HG03060 (cell line): ENCODE results near the gene MTG2.
"Not testable (repeated sequence)": the region's sequence is repeated elsewhere in the genome, so short reads cannot be mapped to it uniquely, and the experiment has no call there.

ENCODE experiments used
- ATAC-seq: cut with Tn5 transposase; IDR thresholded peaks from one replicate; pipeline ENCODE4 v1.9.1; 2021; ENCODE audit warnings: low read depth, moderate number of reproducible peaks; ENCODE audit not compliant: unreplicated experiment

Gene MTG2

GRCh38 chr20:62143957-62144825 is 38.6 kb upstream of the MTG2 start:
- no peak for ATAC-seq

DNA sequence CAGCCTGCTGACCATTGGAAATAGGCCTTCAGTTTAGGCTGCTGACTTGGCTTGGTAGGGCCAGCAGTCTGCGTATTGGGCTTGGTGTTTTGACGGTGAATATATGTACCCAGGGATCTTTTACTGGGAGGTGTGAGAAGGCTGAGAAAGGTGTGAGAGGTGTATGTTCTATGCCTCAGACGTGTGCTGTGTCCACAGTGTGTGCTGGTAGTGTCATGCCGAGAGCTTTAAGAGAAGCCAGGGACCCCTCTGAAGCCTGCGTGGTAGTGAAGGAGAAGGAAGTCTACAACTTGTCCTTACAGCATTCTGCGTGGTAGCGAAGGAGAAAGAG is 37.2 kb upstream of the MTG2 start:
- ATAC-seq, result no peak

- no peak for ATAC-seq
Observed at GRCh38 chr20:62146019-62146755, 36.6 kb upstream of the MTG2 start.

DNA sequence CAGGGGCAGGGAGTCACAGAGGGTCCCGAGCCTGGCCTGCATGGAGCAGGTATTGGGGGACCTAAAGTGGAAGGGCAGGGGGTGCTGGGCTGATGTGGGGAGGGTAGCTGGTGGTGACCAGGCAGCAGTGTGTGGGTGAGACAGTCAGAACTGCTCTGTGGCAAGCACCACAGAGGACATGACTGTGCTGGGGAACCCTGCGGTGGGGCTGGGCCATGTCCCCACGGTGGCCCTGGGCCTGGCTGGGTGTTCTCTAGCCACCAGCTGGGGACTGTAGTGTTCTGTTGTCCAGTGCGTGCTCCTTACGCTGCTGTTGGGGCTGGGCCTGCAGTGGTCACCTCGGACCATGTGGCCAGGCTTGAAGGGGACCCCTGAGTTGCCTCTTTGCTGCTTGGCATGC is 35.7 kb upstream of the MTG2 start:
- ATAC-seq, result no peak

DNA sequence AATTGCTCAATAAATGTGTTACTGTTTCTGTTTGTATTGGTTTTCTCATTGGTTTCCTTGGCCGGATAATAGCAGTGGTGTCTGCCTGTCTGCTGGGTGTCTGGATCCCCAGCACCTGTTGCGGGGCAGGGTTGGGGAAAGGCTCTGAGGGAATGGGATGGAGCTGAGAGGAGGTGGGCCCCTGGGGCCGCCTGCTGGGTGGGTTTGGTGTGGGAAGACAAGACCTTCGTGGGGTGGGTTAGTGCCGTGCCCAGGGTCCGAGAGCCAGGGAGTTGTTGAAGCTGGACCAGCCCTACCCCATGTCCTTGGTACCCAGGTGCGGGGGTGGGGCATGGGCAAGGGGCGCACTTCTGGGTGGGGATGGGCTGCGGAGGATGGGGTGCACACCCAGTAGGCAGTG is 35.3 kb upstream of the MTG2 start:
- ATAC-seq, result no peak

- ATAC-seq, result not testable (repeated sequence)
Observed at GRCh38 chr20:62148383-62148782, 34.4 kb upstream of the MTG2 start.

DNA sequence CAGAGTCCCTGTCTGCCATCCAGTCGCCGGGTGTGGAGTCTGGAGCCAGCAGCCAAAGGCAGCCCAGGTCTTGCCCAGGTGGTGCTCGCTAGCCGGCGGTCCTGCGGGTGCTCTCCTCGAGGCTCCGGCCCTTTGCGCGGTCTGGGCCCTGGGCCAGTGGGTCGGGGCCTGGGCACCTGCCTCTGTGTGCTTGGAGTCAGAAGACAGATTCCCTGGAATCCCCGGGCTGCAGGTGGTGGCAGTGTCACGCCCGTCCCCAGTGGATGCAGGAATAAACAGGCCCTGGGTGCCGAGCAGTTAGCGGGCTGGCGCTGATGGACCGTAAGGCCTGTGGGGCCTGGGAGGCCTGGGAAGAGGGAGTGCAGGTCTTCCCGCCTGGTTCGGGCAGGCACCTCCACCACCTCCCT is 33.9 kb upstream of the MTG2 start:
- no peak for ATAC-seq

DNA sequence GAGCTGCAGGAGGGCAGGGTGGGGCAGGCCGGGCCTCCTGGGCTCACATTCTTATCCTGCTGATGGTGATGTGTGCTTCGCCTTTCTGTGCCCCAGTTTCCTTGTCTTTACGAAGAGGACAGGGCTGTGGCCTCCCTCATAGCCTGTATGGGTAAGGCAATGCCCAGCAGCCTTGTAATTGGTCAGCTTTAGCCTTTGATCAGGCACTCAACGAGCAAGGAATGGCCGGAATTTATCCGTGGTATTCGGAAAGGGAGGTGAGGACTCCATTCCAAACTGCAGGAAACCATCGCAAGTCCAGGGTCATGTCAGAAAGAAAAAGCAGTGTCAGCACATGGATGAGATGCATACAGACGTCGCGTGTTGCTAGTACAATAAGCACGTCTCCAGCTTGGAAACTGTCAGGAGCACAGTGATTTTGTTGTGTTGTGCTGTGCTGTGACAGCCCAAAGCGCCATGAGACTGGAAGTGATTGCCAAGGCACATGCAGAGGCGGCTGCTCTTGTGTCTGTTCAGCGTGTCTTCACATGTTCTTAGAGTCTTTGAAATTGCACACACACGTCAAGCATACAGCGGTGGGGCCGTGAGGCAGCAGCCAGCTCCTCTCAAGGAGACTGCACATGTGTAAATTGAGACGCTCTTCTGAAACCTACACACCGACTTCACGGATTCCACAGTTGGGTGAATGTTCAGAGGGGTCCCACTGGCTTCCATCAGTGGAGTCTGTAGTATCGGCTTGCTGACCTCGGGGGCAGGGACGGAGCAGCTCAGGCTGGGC is 33.1 kb upstream of the MTG2 start:
- ATAC-seq, result no peak

DNA sequence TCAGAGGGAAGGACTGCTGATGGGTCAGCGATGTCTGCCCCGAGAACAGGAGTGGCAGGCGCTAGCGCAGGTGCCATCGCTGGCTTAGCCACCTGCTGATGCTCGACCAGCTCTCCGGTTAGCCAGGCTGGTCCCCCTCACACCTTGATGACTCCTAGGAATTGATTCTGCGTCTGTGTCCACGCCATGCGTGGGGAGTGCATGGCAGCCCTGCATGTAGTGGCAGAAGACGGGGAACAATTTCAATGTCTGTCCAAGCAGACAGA is 32.6 kb upstream of the MTG2 start:
- ATAC-seq, result no peak

DNA sequence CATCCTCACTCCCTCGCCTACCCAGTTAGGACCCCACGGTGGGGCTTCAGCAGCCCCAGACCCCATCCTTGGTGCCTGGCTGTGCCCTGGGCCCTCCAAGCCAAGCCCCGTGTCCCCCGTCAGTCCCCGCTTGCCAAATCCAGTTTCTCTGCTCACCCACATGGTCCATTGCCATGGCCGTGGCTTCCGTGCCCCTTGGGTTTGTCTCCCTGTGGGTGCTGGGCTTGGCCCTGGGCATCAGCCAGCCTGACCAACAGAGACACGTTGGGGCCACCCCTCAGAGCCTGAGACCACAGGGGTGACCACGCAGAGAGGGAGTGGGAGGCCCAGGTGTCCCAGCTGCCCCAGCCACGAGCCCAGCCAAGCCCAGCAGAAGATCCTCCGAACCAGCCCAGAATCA is 31.6 kb upstream of the MTG2 start:
- no peak for ATAC-seq

DNA sequence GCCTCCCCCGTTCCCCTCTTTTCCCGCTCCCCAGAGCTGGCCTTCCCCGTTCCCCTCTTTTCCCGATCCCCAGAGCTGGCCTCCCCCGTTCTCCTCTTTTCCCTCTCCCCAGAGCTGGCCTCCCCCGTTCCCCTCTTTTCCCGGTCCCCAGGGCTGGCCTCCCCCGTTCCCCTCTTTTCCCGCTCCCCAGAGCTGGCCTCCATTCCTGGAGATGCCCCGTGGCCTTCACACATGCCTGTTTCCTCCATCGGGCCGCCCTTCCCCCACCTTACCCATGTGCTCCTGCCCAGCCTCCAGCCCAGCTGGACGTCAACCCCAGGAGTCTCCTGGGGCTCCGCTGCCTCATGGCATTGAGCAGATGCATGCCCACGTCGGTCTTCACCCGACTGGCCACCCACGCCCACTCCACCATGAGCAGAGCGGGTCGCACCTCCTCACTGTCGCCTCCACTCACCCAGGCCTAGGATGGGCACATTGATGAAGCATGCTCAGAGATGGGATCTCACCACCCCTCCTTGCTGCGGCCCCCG is 30.9 kb upstream of the MTG2 start:
- ATAC-seq, result no peak

GRCh38 chr20:62155428-62156253 is 27.2 kb upstream of the MTG2 start:
- ATAC-seq, result no peak

DNA sequence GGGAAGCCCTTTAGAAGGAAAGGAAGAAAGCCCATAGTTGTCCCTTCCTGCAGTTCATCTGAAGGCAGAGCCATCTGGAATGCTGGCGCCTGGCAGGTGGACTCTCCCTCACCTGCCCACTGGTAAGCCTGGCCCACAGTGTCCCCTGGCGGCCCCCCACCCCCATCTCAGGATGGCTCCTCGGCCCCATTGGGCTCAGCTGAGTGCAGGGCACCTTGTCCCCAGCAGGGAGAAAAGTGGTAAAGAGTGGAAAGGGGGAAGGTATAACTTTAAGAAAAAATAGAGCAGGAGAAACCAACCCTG is 26.6 kb upstream of the MTG2 start:
- no peak for ATAC-seq

- ATAC-seq, result no peak
Observed at GRCh38 chr20:62156592-62157386, 26.0 kb upstream of the MTG2 start.

DNA sequence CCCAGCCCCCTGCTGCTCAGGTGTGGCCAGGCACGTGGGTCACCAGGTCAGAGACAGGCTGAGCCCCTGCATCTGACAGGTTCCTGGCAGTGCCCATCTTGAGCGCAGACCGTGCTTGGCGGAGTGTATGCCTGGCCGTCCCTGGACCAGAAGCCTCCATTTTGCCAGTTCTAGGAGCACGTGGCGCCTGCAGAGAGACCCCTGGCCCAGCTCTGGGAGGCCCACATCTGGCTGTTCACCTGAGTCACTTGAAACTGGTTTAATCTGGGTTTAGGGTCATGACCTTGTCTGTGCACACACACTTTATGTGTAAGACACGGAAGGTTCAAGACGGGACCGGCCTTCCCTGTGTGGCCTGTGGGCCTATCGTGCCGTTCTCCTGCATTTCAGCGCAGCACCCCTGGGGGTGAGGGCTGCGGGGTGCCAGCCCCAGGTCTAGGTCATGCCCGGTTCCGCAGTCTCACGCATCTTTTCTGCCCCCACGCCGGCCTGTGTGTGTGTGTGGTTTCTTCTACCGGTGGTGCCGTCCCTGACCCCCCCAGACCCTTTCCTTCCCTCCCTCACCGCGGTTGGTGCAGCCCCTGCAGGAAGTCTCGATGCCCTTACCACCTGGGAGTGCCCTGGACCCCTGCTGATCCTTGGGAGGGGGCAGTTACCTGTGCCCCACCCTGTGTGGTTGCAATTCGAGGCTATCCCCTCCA is 25.3 kb upstream of the MTG2 start:
- ATAC-seq, result no peak

DNA sequence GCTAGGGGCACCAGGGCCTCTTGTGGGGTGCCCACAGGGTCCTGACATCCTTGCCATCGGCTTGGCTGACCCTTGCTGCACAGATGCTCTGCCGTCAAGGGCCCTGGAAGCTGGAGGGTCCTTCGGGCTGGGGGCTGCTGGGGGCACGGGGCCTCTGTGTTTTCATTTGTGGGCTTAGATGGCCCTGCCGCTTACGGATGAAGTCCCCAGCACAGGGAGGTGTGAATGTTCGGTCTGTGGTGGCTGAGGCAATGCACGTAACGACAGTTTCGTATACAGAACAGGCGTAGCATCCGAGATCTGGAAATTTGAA is 24.8 kb upstream of the MTG2 start:
- no peak for ATAC-seq

GRCh38 chr20:62158541-62158940 is 24.3 kb upstream of the MTG2 start:
- ATAC-seq, result no peak

DNA sequence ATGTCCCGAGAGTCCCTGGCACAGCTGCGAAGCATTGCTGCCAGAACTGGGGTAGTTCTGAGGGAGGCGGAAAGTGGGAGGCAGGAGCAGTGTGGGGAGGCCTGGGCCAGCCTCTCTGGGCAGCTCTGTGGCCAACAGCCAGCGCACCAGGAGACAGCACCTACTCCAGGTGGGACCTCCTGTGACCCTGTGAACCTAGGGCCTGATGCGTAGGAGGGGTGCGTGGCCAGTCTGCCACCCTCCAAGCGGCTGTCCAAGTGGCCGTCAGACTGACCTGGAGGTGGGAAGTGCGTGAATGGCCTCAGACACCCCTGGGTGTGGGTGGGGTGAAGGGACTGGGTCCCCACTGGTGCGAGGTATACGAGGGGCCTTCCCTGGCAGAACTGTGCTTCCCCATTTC is 23.8 kb upstream of the MTG2 start:
- no peak for ATAC-seq

DNA sequence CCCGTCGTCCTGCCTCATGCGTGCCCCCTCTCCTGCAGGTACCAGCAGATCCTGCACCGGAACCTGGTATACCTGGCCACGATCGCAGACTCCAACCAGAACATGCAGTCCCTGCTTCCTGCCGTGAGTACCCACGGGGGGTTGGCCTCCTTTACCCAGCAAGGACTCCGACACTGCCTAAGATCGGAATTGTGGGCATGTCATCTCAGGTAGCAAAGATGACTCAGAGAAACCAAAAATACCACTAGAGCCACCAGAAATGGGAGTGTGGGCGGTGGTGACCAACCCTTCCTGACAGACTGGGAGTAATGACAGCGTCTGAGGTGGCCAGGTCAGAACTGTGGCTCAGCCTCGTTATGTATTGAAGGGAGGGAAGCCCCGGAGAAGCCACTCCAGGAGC is 23.0 kb upstream of the MTG2 start:
- ATAC-seq, result no peak

DNA sequence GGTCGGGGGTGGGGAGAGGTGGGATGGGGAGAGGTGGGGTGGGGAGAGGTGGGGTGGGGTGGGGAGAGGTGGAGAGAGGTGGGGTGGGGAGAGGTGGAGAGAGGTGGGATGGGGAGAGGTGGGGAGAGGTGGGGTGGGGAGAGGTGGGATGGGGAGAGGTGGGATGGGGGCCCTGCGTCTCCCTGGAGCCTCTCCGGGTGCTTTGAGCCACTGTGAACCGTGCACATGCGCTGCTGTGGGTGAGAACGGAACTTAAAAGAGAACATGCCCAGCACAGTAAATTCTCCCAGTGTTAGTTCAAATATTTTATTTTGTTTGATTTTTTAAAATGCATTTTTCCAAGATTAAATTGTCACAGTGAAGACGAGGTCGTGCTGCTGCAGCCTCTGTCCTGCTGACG is 22.6 kb upstream of the MTG2 start:
- no peak for ATAC-seq
